Measurements from ENCODE around the gene THPO.

GRCh38 chr3:184362668-184363546, 15.1 kb downstream of the THPO start:
- no peak for TF ChIP-seq GATA3 (IDR thresholded peaks at IDR 0.05; ENCODE audit: low read depth, low read length)
- no peak for TF ChIP-seq GATA2 (IDR thresholded peaks at IDR 0.05; ENCODE audit: low read depth, low read length)

All from SH-SY5Y (cell line).